Coronary artery (tissue), 2 donors: ENCODE results near the gene CD44.
A peak's percentile ranks its signal among the peaks of the same experiment; 100 is the strongest.

ENCODE experiments used
- DNase-seq: peaks from one replicate; pipeline ENCODE4 v3.0.0-alpha.2; 2017; ENCODE audit warnings: low spot score
- H3K27ac ChIP-seq, 2 donors: fragments of 200-600 bp; sonication (generic); one replicate each; pipeline ENCODE4 v1.5.1; 2016 to 2019
- H3K4me3 ChIP-seq: fragments of 200-600 bp; sonication (generic); 2 replicates; pipeline ENCODE4 v1.5.1; 2016; ENCODE audit warnings: mild to moderate bottlenecking, moderate library complexity
- CTCF ChIP-seq: fragments of 200-600 bp; sonication (generic); IDR thresholded peaks from one replicate; pipeline ENCODE4 v1.5.1; 2019; ENCODE audit warnings: antibody characterized with exemption

CD44 gene

GRCh38 chr11:35247428-35247827, 108.5 kb downstream of the CD44 start:
- TF ChIP-seq CTCF: no peak
- peak overlapping the region; percentile 77 to 89 for H3K27ac ChIP-seq
- no peak overlapping the region for H3K4me3 ChIP-seq
- DNase-seq: no peak

GRCh38 chr11:35247863-35248262, 108.9 kb downstream of the CD44 start:
- Histone ChIP-seq H3K4me3 (no peak overlapping the region), H3K27ac (peak overlapping the region in 1 of 2 donors; percentile 89)
- DNase-seq: no peak
- TF ChIP-seq CTCF: no peak

GRCh38 chr11:35248558-35249323, 109.8 kb downstream of the CD44 start:
- H3K27ac ChIP-seq: no peak overlapping the region
- no peak for DNase-seq
- TF ChIP-seq CTCF: no peak
- H3K4me3 ChIP-seq: no peak overlapping the region

DNA sequence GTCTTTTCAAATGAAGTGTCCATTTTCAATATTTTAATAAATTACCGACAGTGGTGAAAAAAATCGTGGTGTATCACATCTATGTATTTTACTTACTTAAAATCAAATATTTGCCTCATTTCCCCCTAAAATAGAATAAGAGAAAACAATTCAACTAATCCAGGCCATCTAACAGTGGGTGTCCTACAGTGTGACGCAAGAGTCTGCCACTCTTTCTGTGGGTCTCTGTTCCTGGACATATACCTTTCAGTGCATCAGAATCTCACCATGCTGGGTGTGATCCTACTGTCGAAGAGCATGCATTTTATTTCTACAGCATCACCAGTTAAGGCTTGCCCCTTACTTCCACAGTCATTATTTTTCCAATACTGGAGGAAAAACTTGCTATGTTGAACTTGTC, 111.2 kb downstream of the CD44 start:
- no peak for TF ChIP-seq CTCF
- no peak for DNase-seq
- H3K4me3 ChIP-seq: no peak overlapping the region
- no peak overlapping the region for H3K27ac ChIP-seq

- Histone ChIP-seq H3K4me3 (no peak overlapping the region), H3K27ac (no peak overlapping the region)
- no peak for DNase-seq
- no peak for TF ChIP-seq CTCF
Measured at GRCh38 chr11:35250621-35251020, 111.7 kb downstream of the CD44 start.

- TF ChIP-seq CTCF: no peak
- peak overlapping the region in 1 of 2 donors; percentile 28 for H3K27ac ChIP-seq
- no peak for DNase-seq
Measured at GRCh38 chr11:35253237-35253636, 114.3 kb downstream of the CD44 start.

DNA sequence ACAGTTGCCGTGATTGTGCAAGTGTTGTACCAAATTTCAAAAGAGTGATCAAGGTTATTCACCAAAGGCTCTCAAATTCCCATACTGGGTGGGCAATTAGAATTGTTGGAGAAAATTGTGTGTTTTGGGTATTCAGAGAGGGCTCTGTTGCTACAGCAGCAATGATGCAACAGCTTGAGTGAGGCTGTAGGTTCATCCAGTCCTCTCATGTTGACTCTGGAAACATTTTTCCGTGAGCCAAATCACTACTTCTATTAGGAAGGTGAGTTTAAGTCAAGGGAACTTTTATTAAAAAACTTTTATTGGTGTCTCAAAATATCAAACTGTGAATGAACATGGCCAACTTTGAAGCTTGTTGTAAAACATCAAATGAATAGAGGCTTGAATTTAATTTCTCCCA, 116.5 kb downstream of the CD44 start:
- Histone ChIP-seq H3K4me3 (no peak overlapping the region), H3K27ac (no peak overlapping the region)
- DNase-seq: no peak
- TF ChIP-seq CTCF: no peak

More at GRCh38 chr11:35253237-35253636, 114.3 kb downstream of the CD44 start:
- no peak overlapping the region for H3K4me3 ChIP-seq
